GM12873 (cell line): ENCODE data around the gene EFCAB13.

Source experiments
- TF ChIP-seq, protein P1 (sequence below): IDR thresholded peaks from 2 replicates; pipeline ENCODE4 v1.5.1; 2012; ENCODE audit warnings: low read depth, mild to moderate bottlenecking, moderate library complexity, low read length, control low read depth; ENCODE audit not compliant: insufficient read depth; ENCODE audit errors: missing control alignments

Gene EFCAB13

DNA sequence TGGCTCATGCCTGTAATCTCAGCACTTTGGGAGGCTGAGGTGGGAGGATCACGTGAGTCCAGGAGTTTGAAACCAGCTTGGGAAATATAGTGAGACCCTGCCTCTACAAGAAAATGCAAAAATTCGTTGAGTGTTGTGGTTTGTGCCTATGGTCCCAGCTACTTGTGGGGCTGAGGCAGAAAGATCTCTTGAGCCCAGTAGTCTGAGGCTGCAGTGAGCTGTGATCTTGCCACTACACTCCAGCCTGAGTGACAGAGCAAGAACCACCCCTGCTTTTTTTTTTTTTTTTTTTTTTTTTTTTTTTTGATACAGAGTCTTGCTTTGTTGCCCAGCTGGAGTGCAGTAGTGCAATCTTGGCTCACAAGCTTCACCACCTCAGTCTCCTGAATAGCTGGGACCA lies 36.1 kb upstream of the EFCAB13 start:
- TF ChIP-seq, protein P1, sequence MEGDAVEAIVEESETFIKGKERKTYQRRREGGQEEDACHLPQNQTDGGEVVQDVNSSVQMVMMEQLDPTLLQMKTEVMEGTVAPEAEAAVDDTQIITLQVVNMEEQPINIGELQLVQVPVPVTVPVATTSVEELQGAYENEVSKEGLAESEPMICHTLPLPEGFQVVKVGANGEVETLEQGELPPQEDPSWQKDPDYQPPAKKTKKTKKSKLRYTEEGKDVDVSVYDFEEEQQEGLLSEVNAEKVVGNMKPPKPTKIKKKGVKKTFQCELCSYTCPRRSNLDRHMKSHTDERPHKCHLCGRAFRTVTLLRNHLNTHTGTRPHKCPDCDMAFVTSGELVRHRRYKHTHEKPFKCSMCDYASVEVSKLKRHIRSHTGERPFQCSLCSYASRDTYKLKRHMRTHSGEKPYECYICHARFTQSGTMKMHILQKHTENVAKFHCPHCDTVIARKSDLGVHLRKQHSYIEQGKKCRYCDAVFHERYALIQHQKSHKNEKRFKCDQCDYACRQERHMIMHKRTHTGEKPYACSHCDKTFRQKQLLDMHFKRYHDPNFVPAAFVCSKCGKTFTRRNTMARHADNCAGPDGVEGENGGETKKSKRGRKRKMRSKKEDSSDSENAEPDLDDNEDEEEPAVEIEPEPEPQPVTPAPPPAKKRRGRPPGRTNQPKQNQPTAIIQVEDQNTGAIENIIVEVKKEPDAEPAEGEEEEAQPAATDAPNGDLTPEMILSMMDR: no peak

DNA sequence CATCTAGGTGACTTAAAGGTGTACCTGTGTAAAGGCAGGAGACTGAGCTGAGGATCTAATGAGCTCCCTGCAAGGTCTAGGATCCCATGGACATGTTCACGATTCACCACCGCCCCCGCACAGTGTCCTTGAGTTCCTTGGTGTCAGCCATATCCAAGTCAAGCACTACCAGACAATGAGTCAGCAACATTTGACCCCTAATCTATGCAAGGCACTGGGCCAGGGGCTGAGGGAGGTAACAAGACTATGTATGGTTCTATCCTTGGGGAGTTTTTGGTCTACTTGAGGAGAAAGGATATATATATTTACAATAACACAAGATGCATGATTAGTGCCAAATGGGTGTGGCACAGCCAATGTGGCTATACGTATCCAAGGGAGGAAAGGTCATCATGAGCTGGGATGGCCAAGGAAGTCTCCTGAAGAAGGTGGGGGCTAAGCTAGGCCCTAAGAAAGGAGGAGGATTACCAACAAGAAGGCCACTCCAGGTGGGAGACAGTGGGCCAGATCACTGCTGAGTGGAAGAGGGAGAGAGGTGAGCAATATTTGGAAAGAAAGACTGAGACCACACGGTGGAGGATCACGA lies 35.1 kb upstream of the EFCAB13 start:
- TF ChIP-seq, protein P1: no peak

DNA sequence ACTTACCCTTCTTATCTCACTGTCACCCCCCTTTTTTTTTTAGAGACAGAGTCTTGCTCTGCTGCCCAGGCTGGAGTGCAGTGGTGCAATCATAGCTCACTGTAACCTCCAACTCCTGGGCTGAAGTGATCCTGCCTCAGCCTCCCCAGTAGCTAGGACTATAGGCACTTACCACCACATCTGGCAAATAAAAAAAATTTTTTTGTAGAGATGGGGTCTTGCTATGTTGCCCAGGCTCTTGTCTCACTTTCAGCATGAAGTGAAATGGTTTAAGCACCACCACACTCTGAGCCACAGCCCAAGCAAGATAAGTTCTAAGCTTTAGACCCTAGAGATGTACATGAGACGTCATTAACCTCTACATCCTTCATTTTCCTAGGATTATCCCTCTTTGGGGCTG lies 34.5 kb upstream of the EFCAB13 start:
- TF ChIP-seq, protein P1: no peak

DNA sequence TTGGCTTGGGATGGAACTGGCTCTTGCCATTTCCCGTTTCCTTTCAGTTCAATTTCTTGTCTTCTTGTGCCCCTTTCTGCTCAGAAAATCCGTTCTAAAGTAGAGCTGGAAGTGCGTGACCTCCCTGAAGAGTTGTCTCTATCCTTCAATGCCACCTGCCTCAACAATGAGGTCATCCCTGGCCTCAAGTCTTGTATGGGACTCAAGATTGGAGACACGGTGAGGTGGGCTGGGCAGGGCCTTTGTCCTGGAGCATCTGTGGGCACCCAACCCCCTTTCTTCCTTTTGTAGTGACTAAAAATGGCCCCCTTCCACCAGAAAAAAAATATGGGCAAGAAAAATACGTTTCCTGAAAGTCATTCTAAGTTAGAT lies 32.9 kb upstream of the EFCAB13 start:
- TF ChIP-seq, protein P1: no peak

DNA sequence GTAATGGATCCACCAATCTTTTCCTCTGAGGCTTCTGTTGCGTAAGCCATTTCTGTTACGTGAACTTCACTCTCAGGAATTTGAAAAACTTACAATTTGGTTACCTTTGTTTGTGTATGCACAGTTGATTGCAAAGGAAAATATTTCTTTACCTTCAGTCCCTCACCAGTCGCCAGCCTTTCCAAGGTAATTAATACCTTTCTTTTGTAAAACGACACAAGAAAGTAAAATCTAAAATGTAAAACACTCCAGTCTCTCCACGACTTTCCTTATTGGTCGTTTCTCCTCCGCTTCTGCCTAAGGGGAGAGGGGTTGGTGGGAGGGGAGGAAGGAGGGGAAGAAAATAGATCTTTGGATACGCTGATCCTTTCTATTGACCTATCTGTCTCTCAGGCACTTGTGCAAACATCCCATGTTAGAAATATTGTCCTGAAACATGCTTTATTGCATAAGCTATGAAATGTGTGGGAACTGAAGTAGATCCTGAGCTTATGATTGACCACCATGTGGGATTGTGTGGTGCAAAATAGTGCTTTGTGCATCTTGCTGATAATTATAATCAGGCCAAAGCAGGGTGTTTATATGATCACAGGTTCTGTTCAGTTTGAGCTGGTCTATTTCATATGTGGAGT lies 32.4 kb upstream of the EFCAB13 start:
- TF ChIP-seq, protein P1: no peak

DNA sequence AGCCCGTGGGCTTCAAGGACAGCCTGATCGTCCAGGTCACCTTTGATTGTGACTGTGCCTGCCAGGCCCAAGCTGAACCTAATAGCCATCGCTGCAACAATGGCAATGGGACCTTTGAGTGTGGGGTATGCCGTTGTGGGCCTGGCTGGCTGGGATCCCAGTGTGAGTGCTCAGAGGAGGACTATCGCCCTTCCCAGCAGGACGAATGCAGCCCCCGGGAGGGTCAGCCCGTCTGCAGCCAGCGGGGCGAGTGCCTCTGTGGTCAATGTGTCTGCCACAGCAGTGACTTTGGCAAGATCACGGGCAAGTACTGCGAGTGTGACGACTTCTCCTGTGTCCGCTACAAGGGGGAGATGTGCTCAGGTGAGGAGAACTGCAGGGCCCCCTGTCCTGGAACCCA lies 31.5 kb upstream of the EFCAB13 start:
- TF ChIP-seq, protein P1: no peak

DNA sequence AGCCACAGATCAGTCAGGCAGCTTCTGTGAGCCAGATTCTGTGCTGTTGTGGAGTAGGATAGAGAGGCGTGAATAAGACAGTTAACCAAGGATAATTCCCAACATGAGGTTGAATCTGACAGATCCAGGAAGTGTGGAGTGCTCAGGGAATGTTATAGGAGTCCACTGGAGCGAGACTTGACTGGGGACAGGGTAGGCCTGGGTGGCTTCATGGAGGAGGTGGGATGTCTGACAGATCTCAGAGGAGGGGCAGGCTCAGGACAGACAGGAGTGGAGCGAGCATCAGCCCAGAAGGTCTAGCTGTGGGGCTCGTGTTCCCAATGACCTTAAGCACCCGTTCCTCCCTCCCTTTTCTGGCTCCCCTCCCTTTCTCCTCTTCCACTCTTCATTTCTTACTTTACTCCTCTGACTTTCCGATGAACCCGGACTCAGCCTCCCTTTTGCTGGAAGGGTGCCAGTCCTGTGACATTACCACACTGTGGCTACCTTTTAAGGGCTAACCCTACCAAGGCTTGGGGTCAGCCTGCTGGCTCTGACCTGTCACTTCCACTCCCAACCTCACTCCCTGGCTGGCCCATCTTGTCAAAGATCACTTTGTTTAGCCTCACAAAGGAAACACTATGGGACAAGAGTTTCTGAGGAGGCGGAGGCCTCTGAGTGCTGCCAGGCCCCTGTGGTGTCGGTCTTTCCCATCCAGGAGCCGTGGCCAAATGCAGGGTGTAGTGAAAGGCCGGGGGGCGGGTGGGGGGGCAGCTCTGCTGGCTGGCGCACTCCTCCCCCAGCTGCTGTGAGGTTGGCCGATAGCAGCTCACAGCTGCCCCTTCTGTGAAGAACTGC lies 28.5 kb upstream of the EFCAB13 start:
- TF ChIP-seq, protein P1: no peak
